Measurements from ENCODE around the gene CFAP74.
"Not testable (repeated sequence)": the region's sequence is repeated elsewhere in the genome, so short reads cannot be mapped to it uniquely, and the experiment has no call there.

CFAP74 gene

GRCh38 chr1:1892079-1892762 is 111.4 kb downstream of the CFAP74 start:
- Histone ChIP-seq H3K4me1 (ENCODE audit: insufficient read depth, low read length) (peaks cover 27% of the 10 kb centered on the region), H3K4me3 (ENCODE audit: low read length) (peak overlapping the region; percentile 98), H3K9ac (ENCODE audit: low read depth, low read length) (no peak overlapping the region), H3K9me3 (ENCODE audit: insufficient read depth, low read depth, low read length) (no peaks in the 10 kb centered on the region), H3K27ac (ENCODE audit: low read depth, low read length) (no peak overlapping the region; the same call in 1 of the 2 replicates), H3K27me3 (ENCODE audit: insufficient read depth, low read length) (no peaks in the 10 kb centered on the region), H3K36me3 (ENCODE audit: insufficient read depth, low read length) (no peaks in the 10 kb centered on the region)
- WGBS = 89% methylated on average over 19 of the region's 21 CpGs

GRCh38 chr1:1891349-1892078 is 112.1 kb downstream of the CFAP74 start:
- no peaks in the 10 kb centered on the region for H3K36me3 ChIP-seq (ENCODE audit: insufficient read depth, low read length)
- peak overlapping the region; percentile 98 for H3K4me3 ChIP-seq (ENCODE audit: low read length)
- 7% methylated on average over 54 of the region's 59 CpGs for WGBS
- H3K27ac ChIP-seq (ENCODE audit: low read depth, low read length) = peak overlapping the region; percentile 62; the same call in 1 of the 2 replicates
- H3K9ac ChIP-seq (ENCODE audit: low read depth, low read length) = peak overlapping the region; percentile 69
- peaks cover 27% of the 10 kb centered on the region for H3K4me1 ChIP-seq (ENCODE audit: insufficient read depth, low read length)
- H3K27me3 ChIP-seq (ENCODE audit: insufficient read depth, low read length) = no peaks in the 10 kb centered on the region
- H3K9me3 ChIP-seq (ENCODE audit: insufficient read depth, low read depth, low read length) = no peaks in the 10 kb centered on the region

- Histone ChIP-seq H3K9me3 (ENCODE audit: insufficient read depth, low read depth, low read length) (no peaks in the 10 kb centered on the region), H3K27me3 (ENCODE audit: insufficient read depth, low read length) (no peaks in the 10 kb centered on the region), H3K36me3 (ENCODE audit: insufficient read depth, low read length) (no peaks in the 10 kb centered on the region), H3K4me3 (ENCODE audit: low read length) (peak within 1 kb of the TSS; percentile 98), H3K4me1 (ENCODE audit: insufficient read depth, low read length) (peaks cover 27% of the 10 kb centered on the region), H3K9ac (ENCODE audit: low read depth, low read length) (peak within 1 kb of the TSS; percentile 99), H3K27ac (ENCODE audit: low read depth, low read length) (peak within 1 kb of the TSS; percentile 91)
- under 1% methylated on average over 136 of the region's 137 CpGs for WGBS
Observed at GRCh38 chr1:1890506-1891348, 112.9 kb downstream of the CFAP74 start, which contains the start of gene GNB1. Gene GNB1, minus strand, starts transcription at chr1:1891087. Its CDS starts 65,634 bp downstream, at chr1:1825453.

GRCh38 chr1:1889847-1890505 is 113.6 kb downstream of the CFAP74 start:
- no peaks in the 10 kb centered on the region for H3K9me3 ChIP-seq (ENCODE audit: insufficient read depth, low read depth, low read length)
- H3K4me1 ChIP-seq (ENCODE audit: insufficient read depth, low read length) = peaks cover 24% of the 10 kb centered on the region
- WGBS = under 1% methylated on average over 88 of the region's 88 CpGs
- peak overlapping the region; percentile 99 for H3K9ac ChIP-seq (ENCODE audit: low read depth, low read length)
- H3K27ac ChIP-seq (ENCODE audit: low read depth, low read length) = peak overlapping the region; percentile 91
- H3K27me3 ChIP-seq (ENCODE audit: insufficient read depth, low read length) = no peaks in the 10 kb centered on the region
- H3K4me3 ChIP-seq (ENCODE audit: low read length) = peak overlapping the region; percentile 98
- no peaks in the 10 kb centered on the region for H3K36me3 ChIP-seq (ENCODE audit: insufficient read depth, low read length)

GRCh38 chr1:1889090-1889750 is 114.4 kb downstream of the CFAP74 start:
- Histone ChIP-seq H3K27ac (ENCODE audit: low read depth, low read length) (peak overlapping the region; percentile 91), H3K9ac (ENCODE audit: low read depth, low read length) (peak overlapping the region; percentile 99), H3K36me3 (ENCODE audit: insufficient read depth, low read length) (peaks cover 3% of the 10 kb centered on the region; the same call in 1 of the 2 replicates), H3K4me1 (ENCODE audit: insufficient read depth, low read length) (peaks cover 17% of the 10 kb centered on the region), H3K4me3 (ENCODE audit: low read length) (peak overlapping the region; percentile 98), H3K9me3 (ENCODE audit: insufficient read depth, low read depth, low read length) (no peaks in the 10 kb centered on the region), H3K27me3 (ENCODE audit: insufficient read depth, low read length) (no peaks in the 10 kb centered on the region)
- 28% methylated on average over 9 of the region's 9 CpGs for WGBS

GRCh38 chr1:1883890-1884289 is 119.7 kb downstream of the CFAP74 start:
- not testable (repeated sequence) for H3K27ac ChIP-seq (ENCODE audit: low read depth, low read length); H3K27me3 ChIP-seq (ENCODE audit: insufficient read depth, low read length); H3K36me3 ChIP-seq (ENCODE audit: insufficient read depth, low read length); H3K4me3 ChIP-seq (ENCODE audit: low read length); H3K9me3 ChIP-seq (ENCODE audit: insufficient read depth, low read depth, low read length); H3K9ac ChIP-seq (ENCODE audit: low read depth, low read length)
- H3K4me1 ChIP-seq (ENCODE audit: insufficient read depth, low read length) = peaks cover 15% of the 10 kb centered on the region
- 90% methylated on average over 11 of the region's 11 CpGs for WGBS

- H3K4me1 ChIP-seq (ENCODE audit: insufficient read depth, low read length) = peaks cover 10% of the 10 kb centered on the region; the same call in 1 of the 2 replicates
- H3K9ac ChIP-seq (ENCODE audit: low read depth, low read length) = no peak overlapping the region
- peaks cover 7% of the 10 kb centered on the region; the same call in 1 of the 2 replicates for H3K36me3 ChIP-seq (ENCODE audit: insufficient read depth, low read length)
- H3K27ac ChIP-seq (ENCODE audit: low read depth, low read length) = peak overlapping the region; percentile 34; the same call in 1 of the 2 replicates
- WGBS = 92% methylated on average over 4 of the region's 4 CpGs
- H3K9me3 ChIP-seq (ENCODE audit: insufficient read depth, low read depth, low read length) = no peaks in the 10 kb centered on the region
- H3K27me3 ChIP-seq (ENCODE audit: insufficient read depth, low read length) = no peaks in the 10 kb centered on the region
- no peak overlapping the region for H3K4me3 ChIP-seq (ENCODE audit: low read length)
Observed at GRCh38 chr1:1883092-1883873, 120.3 kb downstream of the CFAP74 start.

GRCh38 chr1:1881727-1882126 is 121.9 kb downstream of the CFAP74 start:
- Histone ChIP-seq H3K9ac (ENCODE audit: low read depth, low read length) (no peak overlapping the region), H3K27ac (ENCODE audit: low read depth, low read length) (no peak overlapping the region), H3K36me3 (ENCODE audit: insufficient read depth, low read length) (peaks cover 13% of the 10 kb centered on the region), H3K9me3 (ENCODE audit: insufficient read depth, low read depth, low read length) (no peaks in the 10 kb centered on the region), H3K4me3 (ENCODE audit: low read length) (no peak overlapping the region), H3K27me3 (ENCODE audit: insufficient read depth, low read length) (no peaks in the 10 kb centered on the region), H3K4me1 (ENCODE audit: insufficient read depth, low read length) (peaks cover 7% of the 10 kb centered on the region; the same call in 1 of the 2 replicates)
- WGBS = 96% methylated on average over 6 of the region's 6 CpGs

GRCh38 chr1:1880617-1881312 is 122.8 kb downstream of the CFAP74 start:
- Histone ChIP-seq H3K4me1 (ENCODE audit: insufficient read depth, low read length) (peaks cover 7% of the 10 kb centered on the region; the same call in 1 of the 2 replicates), H3K9me3 (ENCODE audit: insufficient read depth, low read depth, low read length) (no peaks in the 10 kb centered on the region), H3K4me3 (ENCODE audit: low read length) (no peak overlapping the region), H3K36me3 (ENCODE audit: insufficient read depth, low read length) (peaks cover 23% of the 10 kb centered on the region), H3K27me3 (ENCODE audit: insufficient read depth, low read length) (no peaks in the 10 kb centered on the region), H3K27ac (ENCODE audit: low read depth, low read length) (no peak overlapping the region), H3K9ac (ENCODE audit: low read depth, low read length) (no peak overlapping the region)
- 79% methylated on average over 13 of the region's 13 CpGs for WGBS
